Neural cell (in vitro differentiated cells): ENCODE data around the gene CADM4. TPM values are rescaled to one million over a fixed set of nuclear protein-coding genes. Genes with fewer than 3 reads are reported as not detected.

Source experiments
- H2AFZ ChIP-seq: fragments of 200-600, 300-800 bp; sonication (generic), shearing (Covaris generic); 2 replicates; pipeline ENCODE4 v1.6.0; 2014; ENCODE audit warnings: low read depth, mild to moderate bottlenecking, antibody characterized with exemption, low read length, moderate library complexity
- H3F3A ChIP-seq: fragments of 200-600 bp; shearing (Covaris generic); 2 replicates; pipeline ENCODE4 v1.6.1; 2016; ENCODE audit warnings: mild to moderate bottlenecking, moderate library complexity, mixed read lengths, antibody characterized with exemption, low read length; ENCODE audit not compliant: insufficient read depth, poor library complexity, severe bottlenecking
- H3K27ac ChIP-seq: fragments of 200-600, 300-800 bp; sonication (generic), shearing (Covaris generic); 2 replicates; pipeline ENCODE4 v1.5.1; 2014; ENCODE audit warnings: mild to moderate bottlenecking, low read length, moderate library complexity
- H3K27me3 ChIP-seq: fragments of 300-800, 200-600 bp; sonication (generic), shearing (Covaris generic); 2 replicates; pipeline ENCODE4 v1.6.0; 2014; ENCODE audit warnings: mild to moderate bottlenecking, low read depth, low read length, moderate library complexity; ENCODE audit not compliant: insufficient read depth
- H3K36me3 ChIP-seq: fragments of 300-800, 200-600 bp; sonication (generic), shearing (Covaris generic); 2 replicates; pipeline ENCODE4 v1.5.1; 2014; ENCODE audit warnings: mild to moderate bottlenecking, antibody characterized with exemption, low read length, moderate library complexity; ENCODE audit not compliant: insufficient read depth
- H3K4me2 ChIP-seq: fragments of 300-800, 200-600 bp; sonication (generic), shearing (Covaris generic); 2 replicates; pipeline ENCODE4 v1.6.0; 2014; ENCODE audit warnings: mild to moderate bottlenecking, low read length
- H3K4me3 ChIP-seq: fragments of 300-800, 200-600 bp; sonication (generic), shearing (Covaris generic); 2 replicates; pipeline ENCODE4 v1.5.1; 2014; ENCODE audit warnings: mild to moderate bottlenecking, low read length, moderate library complexity
- H3K79me2 ChIP-seq: fragments of 200-600 bp; shearing (Covaris generic); replicated peaks from 2 replicates; pipeline ENCODE4 v1.6.0; 2014; ENCODE audit warnings: mild to moderate bottlenecking, low read length, moderate library complexity; ENCODE audit not compliant: insufficient read depth
- H3K9ac ChIP-seq: fragments of 300-800, 200-600 bp; sonication (generic), shearing (Covaris generic); 2 replicates; pipeline ENCODE4 v1.6.1; 2016; ENCODE audit warnings: mild to moderate bottlenecking, low read length, mixed read lengths
- H3K9me2 ChIP-seq: fragments of 200-600 bp; shearing (Covaris generic); 2 replicates; pipeline ENCODE4 v1.6.1; 2016; ENCODE audit warnings: mild to moderate bottlenecking, low read length, mixed read lengths; ENCODE audit not compliant: insufficient read depth
- H3K9me3 ChIP-seq: fragments of 200-600, 300-800 bp; sonication (generic), shearing (Covaris generic); 2 replicates; pipeline ENCODE4 v1.6.1; 2016; ENCODE audit warnings: mild to moderate bottlenecking, mixed run types, low read length, moderate library complexity, mixed read lengths
- H4K20me1 ChIP-seq: fragments of 200-600 bp; shearing (Covaris generic); 2 replicates; pipeline ENCODE4 v1.6.1; 2016; ENCODE audit warnings: mild to moderate bottlenecking, mixed run types; ENCODE audit not compliant: insufficient read depth
- EP300 ChIP-seq: fragments of 450-650 bp; conservative IDR thresholded peaks from 2 replicates; pipeline ENCODE4 v1.6.1; 2014; ENCODE audit warnings: antibody characterized with exemption, mild to moderate bottlenecking, moderate library complexity; ENCODE audit not compliant: poor library complexity, severe bottlenecking
- EZH2 ChIP-seq: fragments of 200-600, 300-800 bp; shearing (Covaris generic), sonication (generic); IDR thresholded peaks from 2 replicates; pipeline ENCODE4 v1.6.1; 2014; ENCODE audit warnings: antibody characterized with exemption, low read length, borderline replicate concordance, mild to moderate bottlenecking; ENCODE audit not compliant: insufficient read depth, poor library complexity, severe bottlenecking
- MXI1 ChIP-seq: fragments of 450-650 bp; conservative IDR thresholded peaks from 2 replicates; pipeline ENCODE4 v1.6.1; 2014; ENCODE audit warnings: antibody characterized with exemption, mild to moderate bottlenecking; ENCODE audit not compliant: poor library complexity, severe bottlenecking
- POLR2AphosphoS5 ChIP-seq: IDR thresholded peaks from 2 replicates; pipeline ENCODE4 v1.6.1; 2012
- RAD21 ChIP-seq: fragments of 450-650 bp; conservative IDR thresholded peaks from 2 replicates; pipeline ENCODE4 v1.6.1; 2014; ENCODE audit warnings: antibody characterized with exemption, mild to moderate bottlenecking, moderate library complexity
- SMC3 ChIP-seq: fragments of 450-650 bp; conservative IDR thresholded peaks from 2 replicates; pipeline ENCODE4 v1.6.1; 2014; ENCODE audit warnings: antibody characterized with exemption, mild to moderate bottlenecking, moderate library complexity; ENCODE audit not compliant: poor library complexity
- TAF1 ChIP-seq: IDR thresholded peaks from 2 replicates; pipeline ENCODE4 v1.6.1; 2012; ENCODE audit warnings: low read depth
- polyA plus RNA-seq: library from polyadenylated mRNA; depleted of rRNA; stranded (reverse); fragments of >200 nt; gene quantifications from 2 replicates; pipeline ENCODE4 v1.2.3, GENCODE V29; 2014
- TF ChIP-seq, protein P1 (sequence below): fragments of 450-650 bp; IDR thresholded peaks from 2 replicates; pipeline ENCODE4 v1.5.1; 2014; ENCODE audit warnings: antibody characterized with exemption, mild to moderate bottlenecking, moderate library complexity; ENCODE audit not compliant: poor library complexity, severe bottlenecking
- TF ChIP-seq, protein P2 (sequence below): IDR thresholded peaks from 2 replicates; pipeline ENCODE4 v1.6.1; 2012; ENCODE audit warnings: borderline replicate concordance

Gene CADM4
- polyA plus RNA-seq, 1 donor from 2014 or later: 211 TPM

DNA sequence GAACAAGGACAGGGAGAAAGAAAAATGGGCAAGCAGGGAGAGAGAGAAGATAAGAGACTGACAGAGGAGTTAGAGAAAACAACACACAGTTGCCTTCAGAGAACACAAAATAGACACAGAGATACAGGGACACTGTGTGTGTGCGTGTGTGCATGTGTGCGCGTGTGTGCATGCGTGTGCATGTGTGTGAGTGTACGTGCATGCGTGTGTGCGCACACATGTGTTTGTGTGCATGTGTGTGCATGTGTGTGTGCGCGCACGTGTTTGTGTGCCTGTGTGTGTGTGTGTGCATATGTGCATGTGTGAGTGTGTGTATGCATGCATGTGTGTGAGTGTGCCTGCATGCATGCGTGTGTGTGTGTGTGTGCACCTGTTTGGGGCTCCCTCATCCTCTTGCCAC, 36.3 kb upstream of the CADM4 start:
- Histone ChIP-seq H3K9ac (no peak overlapping the region), H3K4me3 (no peak overlapping the region)

DNA sequence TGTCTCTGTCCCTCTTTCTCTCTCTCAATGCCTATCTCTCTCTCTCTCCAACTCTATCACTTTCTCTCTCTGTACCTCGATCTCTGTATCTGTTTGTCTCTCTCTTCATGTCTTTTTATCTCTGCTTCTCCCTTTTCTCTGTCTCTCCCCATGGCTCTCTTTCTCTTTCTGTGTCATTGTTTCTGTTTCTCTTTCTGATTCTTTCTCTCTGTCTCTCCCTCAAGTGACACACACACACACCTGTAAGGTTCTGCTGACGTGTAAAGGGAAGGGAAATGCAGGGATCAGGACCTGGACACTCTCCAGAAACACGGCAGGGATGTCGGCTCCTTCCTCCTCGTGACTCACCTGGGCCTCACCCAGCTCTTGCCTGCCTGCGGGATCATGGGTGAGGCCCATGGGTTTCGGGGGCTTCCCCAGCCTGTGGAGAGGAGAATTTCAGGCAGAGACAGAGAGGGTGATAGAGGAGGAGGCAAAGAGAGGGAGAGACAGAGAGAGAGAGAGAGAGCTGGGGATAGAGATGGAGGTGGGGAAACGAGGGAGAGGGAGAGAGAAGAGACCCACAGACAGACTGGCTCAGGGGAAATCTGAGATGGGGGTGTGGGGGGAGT, 35.7 kb upstream of the CADM4 start:
- Histone ChIP-seq H3K4me3 (no peak overlapping the region), H3K9ac (no peak overlapping the region), H3K9me2 (no peaks in the 10 kb centered on the region), H3K4me2 (no peak overlapping the region), H2AFZ (no peak overlapping the region), H3K27ac (no peak overlapping the region), H3K27me3 (peaks cover 10% of the 10 kb centered on the region), H3K36me3 (no peaks in the 10 kb centered on the region), H3K79me2 (no peaks in the 10 kb centered on the region), H3K9me3 (no peaks in the 10 kb centered on the region), H4K20me1 (no peaks in the 10 kb centered on the region), H3F3A (no peaks in the 10 kb centered on the region)
- no peak for TF ChIP-seq TAF1
- no peak for TF ChIP-seq EZH2
- no peak for TF ChIP-seq SMC3
- no peak for TF ChIP-seq RAD21
- no peak for TF ChIP-seq POLR2AphosphoS5
- TF ChIP-seq, protein P1, sequence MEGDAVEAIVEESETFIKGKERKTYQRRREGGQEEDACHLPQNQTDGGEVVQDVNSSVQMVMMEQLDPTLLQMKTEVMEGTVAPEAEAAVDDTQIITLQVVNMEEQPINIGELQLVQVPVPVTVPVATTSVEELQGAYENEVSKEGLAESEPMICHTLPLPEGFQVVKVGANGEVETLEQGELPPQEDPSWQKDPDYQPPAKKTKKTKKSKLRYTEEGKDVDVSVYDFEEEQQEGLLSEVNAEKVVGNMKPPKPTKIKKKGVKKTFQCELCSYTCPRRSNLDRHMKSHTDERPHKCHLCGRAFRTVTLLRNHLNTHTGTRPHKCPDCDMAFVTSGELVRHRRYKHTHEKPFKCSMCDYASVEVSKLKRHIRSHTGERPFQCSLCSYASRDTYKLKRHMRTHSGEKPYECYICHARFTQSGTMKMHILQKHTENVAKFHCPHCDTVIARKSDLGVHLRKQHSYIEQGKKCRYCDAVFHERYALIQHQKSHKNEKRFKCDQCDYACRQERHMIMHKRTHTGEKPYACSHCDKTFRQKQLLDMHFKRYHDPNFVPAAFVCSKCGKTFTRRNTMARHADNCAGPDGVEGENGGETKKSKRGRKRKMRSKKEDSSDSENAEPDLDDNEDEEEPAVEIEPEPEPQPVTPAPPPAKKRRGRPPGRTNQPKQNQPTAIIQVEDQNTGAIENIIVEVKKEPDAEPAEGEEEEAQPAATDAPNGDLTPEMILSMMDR: no peak
- TF ChIP-seq EP300: no peak
- TF ChIP-seq MXI1: no peak
- TF ChIP-seq, protein P2, sequence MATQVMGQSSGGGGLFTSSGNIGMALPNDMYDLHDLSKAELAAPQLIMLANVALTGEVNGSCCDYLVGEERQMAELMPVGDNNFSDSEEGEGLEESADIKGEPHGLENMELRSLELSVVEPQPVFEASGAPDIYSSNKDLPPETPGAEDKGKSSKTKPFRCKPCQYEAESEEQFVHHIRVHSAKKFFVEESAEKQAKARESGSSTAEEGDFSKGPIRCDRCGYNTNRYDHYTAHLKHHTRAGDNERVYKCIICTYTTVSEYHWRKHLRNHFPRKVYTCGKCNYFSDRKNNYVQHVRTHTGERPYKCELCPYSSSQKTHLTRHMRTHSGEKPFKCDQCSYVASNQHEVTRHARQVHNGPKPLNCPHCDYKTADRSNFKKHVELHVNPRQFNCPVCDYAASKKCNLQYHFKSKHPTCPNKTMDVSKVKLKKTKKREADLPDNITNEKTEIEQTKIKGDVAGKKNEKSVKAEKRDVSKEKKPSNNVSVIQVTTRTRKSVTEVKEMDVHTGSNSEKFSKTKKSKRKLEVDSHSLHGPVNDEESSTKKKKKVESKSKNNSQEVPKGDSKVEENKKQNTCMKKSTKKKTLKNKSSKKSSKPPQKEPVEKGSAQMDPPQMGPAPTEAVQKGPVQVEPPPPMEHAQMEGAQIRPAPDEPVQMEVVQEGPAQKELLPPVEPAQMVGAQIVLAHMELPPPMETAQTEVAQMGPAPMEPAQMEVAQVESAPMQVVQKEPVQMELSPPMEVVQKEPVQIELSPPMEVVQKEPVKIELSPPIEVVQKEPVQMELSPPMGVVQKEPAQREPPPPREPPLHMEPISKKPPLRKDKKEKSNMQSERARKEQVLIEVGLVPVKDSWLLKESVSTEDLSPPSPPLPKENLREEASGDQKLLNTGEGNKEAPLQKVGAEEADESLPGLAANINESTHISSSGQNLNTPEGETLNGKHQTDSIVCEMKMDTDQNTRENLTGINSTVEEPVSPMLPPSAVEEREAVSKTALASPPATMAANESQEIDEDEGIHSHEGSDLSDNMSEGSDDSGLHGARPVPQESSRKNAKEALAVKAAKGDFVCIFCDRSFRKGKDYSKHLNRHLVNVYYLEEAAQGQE: no peak

More for the DNA sequence above, 36.3 kb upstream of the CADM4 start:
- no peaks in the 10 kb centered on the region for H4K20me1 ChIP-seq
- no peaks in the 10 kb centered on the region for H3K79me2 ChIP-seq
- H3K27ac ChIP-seq: no peak overlapping the region
- peaks cover 5% of the 10 kb centered on the region for H3K27me3 ChIP-seq
- no peak overlapping the region for H3K4me2 ChIP-seq
- H3K36me3 ChIP-seq: no peaks in the 10 kb centered on the region
- H3K9me3 ChIP-seq: no peaks in the 10 kb centered on the region
- no peaks in the 10 kb centered on the region for H3K9me2 ChIP-seq
- TF ChIP-seq, protein P1: no peak
- TF ChIP-seq EP300: no peak
- no peak for TF ChIP-seq MXI1
- no peak for TF ChIP-seq POLR2AphosphoS5
- no peak for TF ChIP-seq EZH2
- TF ChIP-seq, protein P2: no peak
- TF ChIP-seq SMC3: no peak
- no peak for TF ChIP-seq TAF1
- no peaks in the 10 kb centered on the region for H3F3A ChIP-seq
- no peak overlapping the region for H2AFZ ChIP-seq
